Measurements from ENCODE around the gene ENDOG. TPM values are rescaled to one million over a fixed set of nuclear protein-coding genes. Genes with fewer than 3 reads are reported as not detected.
A peak's percentile ranks its signal among the peaks of the same experiment; 100 is the strongest.
"Not testable (repeated sequence)": the region's sequence is repeated elsewhere in the genome, so short reads cannot be mapped to it uniquely, and the experiment has no call there.

ENDOG gene
- total and polyA plus RNA-seq, 4 experiments from 2014 or later, result 18.5 to 25.9 (median 20.5) TPM

DNA sequence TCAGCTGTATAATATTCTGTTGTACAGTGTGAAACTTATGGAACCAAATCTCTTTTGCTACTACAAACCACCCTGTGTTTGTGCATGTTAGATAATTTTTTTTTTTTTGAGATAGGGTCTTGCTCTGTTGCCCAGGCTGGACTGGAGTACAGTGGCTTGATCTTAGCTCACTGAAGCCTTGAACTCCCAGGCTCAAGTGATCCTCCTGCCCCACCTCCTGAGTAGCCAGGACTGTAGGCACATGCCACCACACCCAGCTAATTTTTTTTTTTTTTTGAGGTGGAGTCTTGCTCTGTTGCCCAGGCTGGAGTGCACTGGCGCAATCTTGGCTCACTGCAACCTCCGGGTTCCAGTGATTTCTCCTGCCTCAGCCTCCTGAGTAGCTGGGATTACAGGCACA is 23.3 kb upstream of the ENDOG start:
- intact Hi-C loops (cut with micrococcal nuclease), result not testable (repeated sequence)

DNA sequence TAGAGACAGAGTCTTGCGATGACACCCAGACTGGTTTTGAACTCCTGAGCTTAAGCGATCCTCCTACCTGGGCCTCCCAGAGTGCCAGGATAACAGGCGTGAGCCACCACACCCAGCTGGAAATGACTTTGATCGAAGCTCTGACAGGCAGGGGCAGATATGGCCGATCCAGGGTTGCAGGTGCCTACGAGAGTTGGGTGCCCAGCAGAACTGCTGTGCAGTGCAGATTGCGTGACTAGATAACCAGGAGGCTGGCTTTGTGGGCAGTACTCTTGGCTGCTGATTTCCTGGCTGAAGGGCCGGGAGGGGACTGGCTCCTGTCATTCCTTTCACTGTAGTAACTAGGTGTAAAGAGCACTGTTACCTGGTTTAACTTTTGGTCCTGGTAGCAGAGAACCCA is 19.4 kb upstream of the ENDOG start:
- no peaks in the 10 kb centered on the region for H3K27me3 Mint-ChIP-seq
- POLR2A ChIA-PET (ENCODE audit: partially characterized antibody), result no interaction called here
- CTCF ChIA-PET (ENCODE audit: partially characterized antibody), result no interaction called here
- H3K27me3 ChIP-seq (ENCODE audit: insufficient read depth, low read length), result no peaks in the 10 kb centered on the region
- intact Hi-C loops (cut with micrococcal nuclease), result no loop called here
- H3K4me3 ChIP-seq (ENCODE audit: low read length in 2 of 2), result no peak overlapping the region
- no peak overlapping the region for H3K27ac ChIP-seq (ENCODE audit: low read depth, low read length)
- H3K36me3 Mint-ChIP-seq, result peaks cover 33 to 62% of the 10 kb centered on the region in 2 donors
- H3K36me3 ChIP-seq (ENCODE audit: insufficient read depth, low read length), result peaks cover 38% of the 10 kb centered on the region
- H3K9me3 Mint-ChIP-seq, result no peaks in the 10 kb centered on the region
- H3K4me1 ChIP-seq (ENCODE audit: insufficient read depth, low read length), result no peaks in the 10 kb centered on the region
- H3K4me1 Mint-ChIP-seq, result peaks cover 0 to 5% (median under 1%) of the 10 kb centered on the region in 4 donors
- no peak for DNase-seq
- no peak overlapping the region for H3K4me3 Mint-ChIP-seq
- H3K9me3 ChIP-seq (ENCODE audit: control insufficient read depth in 1 of 2, low read length in 2 of 2), result no peaks in the 10 kb centered on the region
- H3K27ac Mint-ChIP-seq, result no peak overlapping the region

More for the DNA sequence above, 23.3 kb upstream of the ENDOG start:
- peaks cover 1 to 11% (median 3%) of the 10 kb centered on the region in 4 donors for H3K4me1 Mint-ChIP-seq
- H3K27me3 ChIP-seq (ENCODE audit: insufficient read depth, low read length); H3K9me3 ChIP-seq (ENCODE audit: control insufficient read depth in 1 of 2, low read length in 2 of 2); H3K27ac ChIP-seq (ENCODE audit: low read depth, low read length); H3K27me3 Mint-ChIP-seq; DNase-seq; H3K27ac Mint-ChIP-seq; H3K4me1 ChIP-seq (ENCODE audit: insufficient read depth, low read length); H3K9me3 Mint-ChIP-seq; H3K4me3 Mint-ChIP-seq; H3K4me3 ChIP-seq (ENCODE audit: low read length in 2 of 2): not testable (repeated sequence)
- ChIA-PET POLR2A (ENCODE audit: partially characterized antibody) (interaction anchor here (1.1 kb wide), 1 partner anchor 23 kb away, joined by 4 read pairs; no protein-coding TSS in a partner anchor), CTCF (ENCODE audit: partially characterized antibody) (interaction anchor here (0.7 kb wide), 1 partner anchor 24 kb away, joined by 4 read pairs; no protein-coding TSS in a partner anchor)
- H3K36me3 ChIP-seq (ENCODE audit: insufficient read depth, low read length), result peaks cover 61% of the 10 kb centered on the region
- H3K36me3 Mint-ChIP-seq, result peaks cover 26 to 65% of the 10 kb centered on the region in 2 donors

- Mint-ChIP-seq H3K36me3 (peaks cover 33 to 53% of the 10 kb centered on the region in 2 donors), H3K9me3 (no peaks in the 10 kb centered on the region), H3K4me1 (peaks cover 0 to 5% (median 0%) of the 10 kb centered on the region in 4 donors), H3K4me3 (no peak overlapping the region), H3K27me3 (no peaks in the 10 kb centered on the region), H3K27ac (peak overlapping the region in 2 of 7 donors; percentile 17 to 42)
- Histone ChIP-seq H3K36me3 (ENCODE audit: insufficient read depth, low read length) (peaks cover 33% of the 10 kb centered on the region), H3K27me3 (ENCODE audit: insufficient read depth, low read length) (no peaks in the 10 kb centered on the region), H3K4me1 (ENCODE audit: insufficient read depth, low read length) (no peaks in the 10 kb centered on the region), H3K9me3 (ENCODE audit: control insufficient read depth in 1 of 2, low read length in 2 of 2) (no peaks in the 10 kb centered on the region), H3K27ac (ENCODE audit: low read depth, low read length) (no peak overlapping the region), H3K4me3 (ENCODE audit: low read length in 2 of 2) (no peak overlapping the region)
- DNase-seq, result no peak
- POLR2A ChIA-PET (ENCODE audit: partially characterized antibody), result no interaction called here
- intact Hi-C loops (cut with micrococcal nuclease), result no loop called here
- CTCF ChIA-PET (ENCODE audit: partially characterized antibody), result interaction anchor here (0.7 kb wide), 1 partner anchor 236 kb away, joined by 3 read pairs; no protein-coding TSS in a partner anchor
Measured at GRCh38 chr9:128800061-128800460, 18.2 kb upstream of the ENDOG start.

GRCh38 chr9:128802482-128802881 is 15.8 kb upstream of the ENDOG start:
- no peak overlapping the region for H3K27ac ChIP-seq (ENCODE audit: low read depth, low read length)
- H3K9me3 ChIP-seq (ENCODE audit: control insufficient read depth in 1 of 2, low read length in 2 of 2), result no peaks in the 10 kb centered on the region
- Mint-ChIP-seq H3K4me1 (peaks cover 0 to 5% (median 0%) of the 10 kb centered on the region in 4 donors), H3K27ac (peak overlapping the region in 2 of 7 donors; percentile 22 to 64), H3K36me3 (peaks cover 33 to 58% of the 10 kb centered on the region in 2 donors), H3K27me3 (no peaks in the 10 kb centered on the region), H3K9me3 (no peaks in the 10 kb centered on the region), H3K4me3 (no peak overlapping the region)
- no peaks in the 10 kb centered on the region for H3K27me3 ChIP-seq (ENCODE audit: insufficient read depth, low read length)
- CTCF ChIA-PET (ENCODE audit: partially characterized antibody), result interaction anchor here (1.1 kb wide), 1 partner anchor 16 kb away, joined by 5 read pairs; the partner anchor contains the start of gene ENDOG
- peaks cover 41% of the 10 kb centered on the region for H3K36me3 ChIP-seq (ENCODE audit: insufficient read depth, low read length)
- no peaks in the 10 kb centered on the region for H3K4me1 ChIP-seq (ENCODE audit: insufficient read depth, low read length)
- no peak for DNase-seq
- no peak overlapping the region for H3K4me3 ChIP-seq (ENCODE audit: low read length in 2 of 2)
- POLR2A ChIA-PET (ENCODE audit: partially characterized antibody), result no interaction called here
- intact Hi-C loops (cut with micrococcal nuclease), result no loop called here

- H3K4me3 ChIP-seq (ENCODE audit: low read length in 2 of 2), result no peak overlapping the region
- no peaks in the 10 kb centered on the region for H3K9me3 Mint-ChIP-seq
- H3K4me3 Mint-ChIP-seq, result no peak overlapping the region
- H3K27me3 Mint-ChIP-seq, result no peaks in the 10 kb centered on the region
- no peak for DNase-seq
- H3K4me1 Mint-ChIP-seq, result no peaks in the 10 kb centered on the region
- H3K36me3 ChIP-seq (ENCODE audit: insufficient read depth, low read length), result peaks cover 29% of the 10 kb centered on the region
- H3K9me3 ChIP-seq (ENCODE audit: control insufficient read depth in 1 of 2, low read length in 2 of 2), result no peaks in the 10 kb centered on the region
- peak overlapping the region in 2 of 7 donors; percentile 61 to 72 for H3K27ac Mint-ChIP-seq
- ChIA-PET POLR2A (ENCODE audit: partially characterized antibody) (no interaction called here), CTCF (ENCODE audit: partially characterized antibody) (no interaction called here)
- peaks cover 27 to 46% of the 10 kb centered on the region in 2 donors for H3K36me3 Mint-ChIP-seq
- no peaks in the 10 kb centered on the region for H3K4me1 ChIP-seq (ENCODE audit: insufficient read depth, low read length)
- no peaks in the 10 kb centered on the region for H3K27me3 ChIP-seq (ENCODE audit: insufficient read depth, low read length)
- no peak overlapping the region for H3K27ac ChIP-seq (ENCODE audit: low read depth, low read length)
- intact Hi-C loops (cut with micrococcal nuclease), result no loop called here
Measured at GRCh38 chr9:128805661-128806060, 12.6 kb upstream of the ENDOG start.

DNA sequence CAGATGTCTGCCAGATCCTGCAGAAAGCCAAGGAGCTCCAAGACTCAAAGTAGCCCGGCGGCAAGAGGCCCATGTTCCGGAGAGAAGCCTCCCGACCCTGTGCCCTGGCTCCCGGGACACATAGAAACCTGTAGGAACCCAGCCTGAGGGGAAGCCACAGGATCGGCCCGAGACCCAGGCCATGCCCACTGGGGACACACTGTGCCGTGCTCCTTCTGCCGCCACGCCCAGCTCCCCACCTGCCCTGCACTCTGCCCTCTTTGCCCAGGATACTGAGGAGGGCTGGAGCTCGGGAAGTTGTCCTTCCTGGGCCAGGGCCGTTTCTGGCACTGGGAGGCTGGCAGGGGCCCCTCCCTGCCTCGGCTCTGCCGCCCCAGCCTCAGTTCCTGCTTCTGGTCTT is 10.5 kb upstream of the ENDOG start:
- H3K4me3 ChIP-seq (ENCODE audit: low read length in 2 of 2), result no peak overlapping the region
- H3K9me3 ChIP-seq (ENCODE audit: control insufficient read depth in 1 of 2, low read length in 2 of 2), result no peaks in the 10 kb centered on the region
- no peaks in the 10 kb centered on the region for H3K27me3 ChIP-seq (ENCODE audit: insufficient read depth, low read length)
- CTCF ChIA-PET (ENCODE audit: partially characterized antibody), result interaction anchor here (1.2 to 2.2 kb wide), 2 partner anchors 11 kb away, joined by 3 to 7 read pairs; partner anchors contain the start of gene ENDOG
- intact Hi-C loops (cut with micrococcal nuclease), result no loop called here
- no peak overlapping the region for H3K27ac ChIP-seq (ENCODE audit: low read depth, low read length)
- Mint-ChIP-seq H3K27me3 (no peaks in the 10 kb centered on the region), H3K27ac (no peak overlapping the region), H3K9me3 (no peaks in the 10 kb centered on the region), H3K4me1 (no peaks in the 10 kb centered on the region), H3K36me3 (peaks cover 17 to 34% of the 10 kb centered on the region in 2 donors), H3K4me3 (no peak overlapping the region)
- H3K36me3 ChIP-seq (ENCODE audit: insufficient read depth, low read length), result peaks cover 29% of the 10 kb centered on the region
- POLR2A ChIA-PET (ENCODE audit: partially characterized antibody), result interaction anchor here (1.3 kb wide), 1 partner anchor 10 kb away, joined by 5 read pairs; the partner anchor contains the start of gene ENDOG
- no peak for DNase-seq
- no peaks in the 10 kb centered on the region for H3K4me1 ChIP-seq (ENCODE audit: insufficient read depth, low read length)

DNA sequence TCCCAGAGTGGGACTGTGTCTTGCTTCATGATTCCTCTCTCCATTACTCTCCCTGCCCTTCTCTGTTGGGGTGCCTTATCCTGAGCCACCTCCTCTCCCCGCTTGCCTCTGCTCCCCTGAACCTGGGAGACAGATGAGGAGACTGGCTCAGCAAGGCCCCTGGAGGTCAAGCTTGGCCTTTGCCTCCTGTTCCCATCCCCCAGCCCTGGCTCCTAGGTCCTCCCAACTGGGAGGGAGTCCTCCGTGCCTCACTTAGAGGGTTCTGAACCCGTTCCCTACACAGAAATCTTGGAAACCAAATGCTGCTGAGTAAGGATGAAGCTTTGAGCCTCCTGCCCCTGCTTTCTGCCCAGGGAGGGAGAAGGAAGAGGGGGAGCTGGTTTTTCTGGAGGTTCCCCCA is 9.8 kb upstream of the ENDOG start:
- H3K4me3 ChIP-seq (ENCODE audit: low read length in 2 of 2), result no peak overlapping the region
- no peak overlapping the region for H3K27ac ChIP-seq (ENCODE audit: low read depth, low read length)
- intact Hi-C loops (cut with micrococcal nuclease), result no loop called here
- no peak for DNase-seq
- peak overlapping the region in 1 of 7 donors; percentile 57 for H3K27ac Mint-ChIP-seq
- POLR2A ChIA-PET (ENCODE audit: partially characterized antibody), result interaction anchor here (1.0 kb wide), 2 partner anchors 10 to 12 kb away, joined by 3 read pairs; partner anchors contain the start of gene ENDOG
- H3K36me3 Mint-ChIP-seq, result peaks cover 14 to 28% of the 10 kb centered on the region in 2 donors
- CTCF ChIA-PET (ENCODE audit: partially characterized antibody), result interaction anchor here (2.2 kb wide), 1 partner anchor 10 kb away, joined by 7 read pairs; the partner anchor contains the start of gene ENDOG
- H3K36me3 ChIP-seq (ENCODE audit: insufficient read depth, low read length), result peaks cover 22% of the 10 kb centered on the region
- no peak overlapping the region for H3K4me3 Mint-ChIP-seq
- no peaks in the 10 kb centered on the region for H3K9me3 Mint-ChIP-seq
- no peaks in the 10 kb centered on the region for H3K9me3 ChIP-seq (ENCODE audit: control insufficient read depth in 1 of 2, low read length in 2 of 2)
- H3K27me3 ChIP-seq (ENCODE audit: insufficient read depth, low read length), result no peaks in the 10 kb centered on the region
- no peaks in the 10 kb centered on the region for H3K4me1 ChIP-seq (ENCODE audit: insufficient read depth, low read length)
- no peaks in the 10 kb centered on the region for H3K4me1 Mint-ChIP-seq
- no peaks in the 10 kb centered on the region for H3K27me3 Mint-ChIP-seq

Measured in CD4-positive, alpha-beta memory T cell (primary cell).